GM19372 (cell line): ENCODE results near the gene PPCDC.

Experiments used
- ATAC-seq: cut with Tn5 transposase; IDR thresholded peaks from one replicate; pipeline ENCODE4 v1.9.1; 2021; ENCODE audit warnings: mild to moderate bottlenecking, low read depth, moderate library complexity; ENCODE audit not compliant: unreplicated experiment

PPCDC gene

DNA sequence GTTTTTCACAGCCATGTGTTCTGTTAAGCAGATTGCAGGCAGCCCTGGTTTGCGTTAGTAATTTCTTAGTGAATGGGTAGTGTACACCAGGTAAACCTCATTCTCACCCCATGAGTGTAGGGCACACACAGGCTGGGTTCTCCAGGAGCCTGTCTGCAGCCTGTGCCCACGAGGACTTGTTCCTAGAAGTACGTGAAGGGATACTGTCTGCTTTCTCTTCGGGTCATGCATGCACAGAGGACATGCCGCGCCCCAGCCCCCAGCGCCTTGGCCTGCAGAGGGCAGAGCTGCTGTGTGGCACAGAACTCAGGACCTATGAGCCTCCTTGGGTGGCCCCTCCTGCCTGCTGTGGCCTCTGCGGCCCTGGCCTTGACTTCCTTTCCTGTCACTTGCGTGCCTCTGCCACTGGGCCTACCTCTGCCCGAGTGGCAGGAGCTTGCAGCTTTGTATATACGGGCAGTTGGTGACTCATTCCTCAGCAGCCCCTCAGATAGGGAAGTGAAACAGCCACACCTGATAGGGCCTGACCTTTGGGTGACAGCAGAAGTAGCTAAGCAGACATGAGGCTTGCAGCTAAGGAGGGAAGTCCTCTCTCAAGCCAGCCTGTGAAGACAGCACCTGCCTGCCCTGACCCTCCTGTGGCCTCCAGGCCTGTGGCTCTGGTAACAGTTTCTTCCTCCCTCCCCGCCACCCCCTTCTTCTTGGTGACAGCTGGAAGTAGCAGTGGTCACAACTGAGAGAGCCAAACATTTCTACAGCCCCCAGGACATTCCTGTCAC is 19.5 kb downstream of the PPCDC start:
- peak; percentile 68 for ATAC-seq

DNA sequence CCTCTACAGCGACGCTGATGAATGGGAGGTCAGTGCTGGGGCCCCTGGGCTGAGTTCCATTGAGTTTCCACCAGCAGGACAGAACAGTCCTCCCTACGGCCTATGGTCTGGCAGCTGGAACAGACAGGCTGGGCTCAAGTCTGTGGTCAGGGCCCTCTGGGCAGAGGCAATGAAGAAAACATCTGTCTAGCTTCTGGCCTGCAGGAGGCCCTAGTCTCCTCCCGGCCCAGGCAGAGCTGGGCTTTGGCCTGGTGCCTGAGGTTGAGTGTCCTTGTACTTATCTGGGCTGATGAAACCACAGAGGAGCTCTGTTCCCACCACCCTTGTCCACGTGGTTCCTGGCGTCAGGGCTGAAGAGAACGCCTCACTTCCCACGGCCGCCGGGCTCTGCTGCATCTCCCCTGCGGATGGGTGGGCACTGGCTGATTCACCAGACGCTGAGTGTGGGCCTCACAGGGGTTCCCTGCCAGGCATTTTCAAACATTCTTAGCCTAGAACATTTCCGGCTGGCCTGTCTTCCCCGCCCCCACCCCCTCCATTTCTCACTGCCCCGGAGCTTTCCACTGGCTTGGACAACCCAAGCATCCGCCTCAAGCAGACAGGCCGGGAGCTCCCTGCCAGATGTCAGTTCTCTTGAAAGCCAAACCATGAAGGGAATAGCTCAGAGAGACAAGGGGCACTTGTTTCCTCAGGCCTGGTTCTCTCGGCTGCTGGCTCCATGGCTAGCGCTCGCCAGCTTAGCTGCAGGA is 20.3 kb downstream of the PPCDC start:
- peak; percentile 31 for ATAC-seq

DNA sequence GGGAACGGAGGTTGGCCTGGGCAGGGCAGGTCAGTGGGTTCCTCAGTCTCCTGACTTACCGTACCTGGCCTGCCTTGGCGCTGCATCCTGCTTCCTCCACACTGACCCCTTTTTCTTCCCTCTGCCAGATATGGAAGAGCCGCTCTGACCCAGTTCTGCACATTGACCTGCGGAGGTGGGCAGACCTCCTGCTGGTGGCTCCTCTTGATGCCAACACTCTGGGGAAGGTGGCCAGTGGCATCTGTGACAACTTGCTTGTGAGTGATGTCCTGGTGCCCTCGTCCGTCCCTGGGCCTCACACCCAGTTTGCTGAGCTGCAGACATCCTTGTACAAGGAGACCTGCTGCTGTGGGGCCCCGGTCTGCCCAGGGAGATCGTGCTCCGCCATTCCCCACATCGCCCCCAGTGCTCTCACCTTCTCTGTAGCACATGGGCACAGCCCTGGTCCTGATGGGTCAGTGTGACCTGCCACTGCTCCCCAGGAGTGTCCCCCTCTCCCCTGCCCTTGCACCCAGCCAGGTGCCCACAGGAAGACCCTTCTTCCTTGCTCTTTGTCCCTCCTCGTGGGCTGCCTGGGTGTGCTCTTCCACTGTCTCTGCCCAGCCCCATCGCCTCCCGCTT is 21.0 kb downstream of the PPCDC start:
- no peak for ATAC-seq

DNA sequence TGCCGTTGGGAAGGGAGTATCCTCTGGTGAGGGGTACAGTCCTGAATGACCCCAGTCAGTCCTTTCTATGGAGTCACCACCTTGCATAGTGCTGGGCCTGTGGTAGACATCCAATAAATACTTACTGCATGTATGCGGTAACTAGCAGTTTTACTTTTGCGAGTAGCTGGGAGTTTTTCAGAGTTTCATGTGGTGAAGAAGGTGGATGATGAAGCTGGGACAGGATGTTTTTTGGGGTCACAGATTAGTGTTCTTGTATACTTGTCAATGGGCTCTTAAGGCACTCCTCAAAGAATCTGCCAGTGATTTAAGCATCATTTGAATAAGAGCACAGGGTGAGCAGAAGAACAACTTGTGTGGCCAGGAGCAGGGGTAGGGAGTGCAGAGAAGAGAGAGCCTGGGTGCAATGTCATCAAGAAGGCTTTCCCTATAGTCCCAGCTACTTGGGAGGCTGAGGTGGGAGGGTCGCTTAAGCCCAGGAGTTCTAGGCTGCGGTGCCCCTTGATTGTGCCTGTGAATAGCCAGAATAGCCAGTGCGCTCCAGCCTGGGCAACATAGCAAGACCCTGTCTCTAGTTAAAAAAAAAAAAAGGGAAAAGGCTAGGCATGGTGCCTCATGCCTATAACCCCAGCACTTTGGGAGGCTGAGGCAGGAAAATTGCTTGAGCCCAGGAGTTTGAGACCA is 22.1 kb downstream of the PPCDC start:
- ATAC-seq, result no peak

DNA sequence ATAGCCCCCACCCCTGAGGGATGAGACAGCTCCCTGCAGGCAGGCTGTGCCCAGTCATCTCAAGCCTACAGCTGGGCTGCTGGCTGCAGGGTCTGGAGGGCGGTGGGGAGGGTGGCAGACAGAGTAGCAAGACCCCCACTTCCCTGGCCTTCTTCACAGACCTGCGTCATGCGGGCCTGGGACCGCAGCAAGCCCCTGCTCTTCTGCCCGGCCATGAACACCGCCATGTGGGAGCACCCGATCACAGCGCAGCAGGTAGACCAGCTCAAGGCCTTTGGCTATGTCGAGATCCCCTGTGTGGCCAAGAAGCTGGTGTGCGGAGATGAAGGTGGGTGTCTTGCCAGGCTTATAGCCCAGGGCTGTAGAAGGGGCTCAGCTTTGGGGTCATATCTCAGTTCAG is 25.0 kb downstream of the PPCDC start:
- no peak for ATAC-seq

DNA sequence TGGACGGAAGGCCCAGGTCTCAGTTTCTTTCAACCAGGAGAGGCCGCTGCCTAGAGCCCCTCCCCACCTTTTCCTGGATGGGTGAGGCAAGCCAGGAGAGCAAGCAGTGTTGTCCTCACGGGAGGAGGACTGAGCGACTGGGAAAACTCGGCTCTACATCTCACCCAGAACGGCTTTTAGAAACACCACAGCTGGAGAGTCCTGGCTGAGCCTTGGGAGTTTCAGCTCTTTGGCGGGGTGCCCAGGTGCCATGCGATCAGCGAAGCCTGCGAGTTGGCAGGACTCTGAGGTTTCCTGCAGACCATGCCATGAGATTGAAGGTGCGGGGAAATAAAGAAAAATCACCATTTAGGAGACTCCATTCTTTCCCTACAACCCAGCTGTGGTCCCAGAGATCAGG is 26.0 kb downstream of the PPCDC start:
- ATAC-seq, result no peak

DNA sequence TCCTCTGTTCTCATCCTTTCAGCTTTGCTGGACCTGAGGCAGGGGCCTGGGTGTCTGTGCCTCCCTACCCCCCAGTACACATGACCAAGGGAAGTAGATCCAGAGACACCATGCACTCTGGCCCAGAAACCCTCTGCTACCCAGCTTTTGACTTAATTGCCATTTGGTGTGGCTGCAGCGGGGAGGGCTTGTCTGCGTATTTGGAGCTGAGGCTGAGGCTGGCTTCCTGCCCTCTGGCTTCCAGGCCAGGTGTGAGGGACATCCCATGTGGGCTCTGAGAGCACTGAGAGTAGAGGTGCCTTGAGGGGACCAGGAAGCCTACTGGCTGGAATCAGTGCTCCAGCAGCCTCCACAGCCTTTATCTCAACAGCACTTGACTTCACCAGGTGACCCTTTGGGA is 26.9 kb downstream of the PPCDC start:
- no peak for ATAC-seq

DNA sequence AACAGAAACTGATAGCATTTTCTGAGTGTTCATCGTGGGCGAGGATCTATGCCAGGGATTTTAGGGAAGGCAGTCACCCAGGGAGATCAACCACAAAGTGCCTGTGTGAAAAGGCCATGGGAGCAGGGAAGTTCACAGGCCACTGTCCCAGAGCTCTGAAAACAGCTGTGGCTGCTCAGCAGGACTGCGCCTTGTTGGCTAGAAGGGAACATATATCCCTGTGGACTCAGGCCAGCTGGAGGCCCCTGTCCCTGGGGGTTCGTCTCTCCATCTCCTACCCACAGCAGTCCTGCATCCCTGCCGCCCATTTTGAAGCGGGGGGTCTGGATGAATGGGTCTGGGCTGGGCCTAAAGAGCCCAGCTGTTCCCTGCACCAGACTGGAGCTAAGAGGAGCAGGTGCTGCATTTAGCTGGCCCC is 27.8 kb downstream of the PPCDC start:
- ATAC-seq, result no peak

DNA sequence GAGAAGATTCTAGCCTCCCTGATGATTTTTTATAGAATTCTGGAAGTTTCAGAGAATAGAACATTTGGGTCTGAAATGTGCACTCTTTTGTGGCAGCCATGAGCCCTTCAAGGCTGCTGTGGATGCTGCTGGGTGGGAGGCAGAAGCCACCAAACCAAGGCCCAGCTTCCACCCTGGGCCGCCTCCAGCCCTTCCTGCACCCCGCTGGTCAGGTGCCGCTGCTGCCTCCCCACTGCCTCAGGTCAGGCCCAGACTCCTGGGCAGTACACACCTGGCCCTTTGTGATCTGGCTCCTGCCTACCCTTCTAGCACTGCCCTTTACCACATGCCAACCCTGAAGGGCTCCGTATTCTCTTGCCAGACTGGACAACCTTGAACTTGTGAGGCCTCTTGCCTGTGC is 28.3 kb downstream of the PPCDC start:
- no peak for ATAC-seq

DNA sequence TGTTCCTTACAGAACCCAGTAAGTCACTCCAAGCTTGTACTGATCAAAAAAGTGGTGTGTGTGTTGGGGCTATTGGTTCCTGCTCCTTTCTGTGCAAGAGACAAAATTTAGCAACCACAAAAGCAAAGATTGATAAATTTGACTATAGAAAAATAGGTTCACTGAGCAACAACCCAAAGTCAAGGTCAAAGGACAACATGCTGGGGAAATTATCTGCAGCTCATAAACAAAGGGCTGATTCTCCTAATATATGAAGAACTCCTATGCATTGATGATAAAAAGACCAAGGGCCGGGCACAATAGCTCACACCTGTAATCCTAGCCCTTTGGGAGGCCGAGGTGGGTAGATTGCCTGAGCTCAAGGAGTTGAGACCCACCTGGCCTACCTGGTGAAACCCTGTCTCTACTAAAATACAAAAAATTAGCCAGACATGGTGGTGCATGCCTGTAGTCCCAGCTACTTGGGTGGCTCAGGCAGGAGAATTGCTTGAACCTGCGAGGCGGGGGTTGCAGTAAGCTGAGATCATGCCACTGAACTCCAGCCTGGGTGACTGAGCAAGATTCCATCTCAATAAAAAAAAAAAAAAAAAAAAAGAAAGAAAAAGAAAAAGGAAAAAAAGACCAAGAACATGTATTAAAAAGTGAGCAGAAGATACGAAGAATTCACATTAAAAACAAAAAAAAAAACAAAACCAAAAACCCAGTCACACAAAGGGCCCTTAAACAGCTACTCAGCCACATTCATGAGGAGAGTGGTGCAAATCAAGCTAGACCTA is 29.8 kb downstream of the PPCDC start:
- ATAC-seq, result no peak

DNA sequence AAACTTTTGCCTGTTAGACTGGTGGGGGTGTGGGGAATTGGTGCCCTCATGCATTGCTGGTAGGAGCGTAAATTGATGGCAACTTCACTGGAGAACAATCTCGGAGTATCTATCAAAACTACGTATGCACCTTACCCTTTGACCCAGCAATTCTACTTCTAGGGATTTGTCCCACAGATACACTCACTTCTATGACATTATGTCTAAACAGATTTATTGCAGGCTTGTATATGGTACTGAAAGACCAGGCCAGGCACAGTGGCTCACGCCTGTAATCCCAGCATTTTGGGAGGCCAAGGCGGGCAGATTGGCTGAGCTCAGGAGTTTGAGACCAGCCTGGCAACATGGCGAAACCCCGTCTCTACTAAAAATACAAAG is 30.3 kb downstream of the PPCDC start:
- ATAC-seq, result no peak

DNA sequence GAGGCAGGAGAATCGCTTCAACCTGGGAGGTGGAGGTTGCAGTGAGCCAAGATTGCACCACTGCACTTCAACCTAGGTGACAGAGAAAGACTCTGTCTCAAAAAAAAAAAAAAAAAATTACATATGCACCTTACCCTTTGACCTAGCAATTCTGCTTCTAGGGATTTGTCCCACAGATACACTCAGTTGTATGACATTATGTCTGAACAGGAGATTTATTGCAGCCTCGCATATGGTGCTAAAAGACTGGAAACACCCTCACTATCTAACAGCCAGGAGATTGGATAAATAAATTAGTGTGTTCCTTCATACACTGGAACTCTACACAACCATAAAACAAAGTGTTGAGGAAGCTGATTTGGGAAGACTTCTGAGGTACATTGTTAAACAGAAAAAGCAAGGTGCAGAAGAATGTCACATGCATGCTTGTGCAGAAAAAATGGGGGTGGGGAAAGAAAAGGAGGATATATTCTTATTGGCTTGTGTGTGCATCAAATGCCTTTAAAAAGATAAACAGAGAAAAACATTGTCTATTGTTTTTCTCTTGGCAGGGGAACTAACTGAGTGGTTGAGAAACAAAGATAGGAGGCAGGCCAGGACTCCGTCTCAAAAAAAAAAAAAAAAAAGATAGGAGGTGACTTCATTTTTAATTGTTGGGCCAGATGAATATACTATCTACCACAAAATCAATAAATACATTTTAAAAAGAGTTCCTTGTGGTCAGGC is 30.9 kb downstream of the PPCDC start:
- no peak for ATAC-seq

DNA sequence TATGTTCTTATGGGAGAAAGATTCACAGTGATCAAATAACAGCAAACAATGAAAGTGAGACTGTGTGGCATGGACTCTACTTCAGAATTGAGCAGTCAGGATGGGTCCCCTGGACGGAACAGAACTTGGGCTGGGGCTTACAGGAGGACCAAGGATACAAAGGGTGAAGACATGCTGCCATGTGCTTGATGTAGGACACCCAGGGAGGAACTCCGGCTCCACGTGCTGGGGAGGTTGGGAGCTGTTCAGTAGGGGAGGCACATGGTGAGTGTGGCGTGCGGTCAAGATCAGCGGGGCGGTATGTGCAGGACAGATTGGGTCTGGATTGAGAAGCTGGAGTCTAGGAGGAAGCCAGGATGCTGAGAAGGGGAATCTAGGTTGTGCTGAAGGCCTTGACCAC is 32.6 kb downstream of the PPCDC start:
- no peak for ATAC-seq

DNA sequence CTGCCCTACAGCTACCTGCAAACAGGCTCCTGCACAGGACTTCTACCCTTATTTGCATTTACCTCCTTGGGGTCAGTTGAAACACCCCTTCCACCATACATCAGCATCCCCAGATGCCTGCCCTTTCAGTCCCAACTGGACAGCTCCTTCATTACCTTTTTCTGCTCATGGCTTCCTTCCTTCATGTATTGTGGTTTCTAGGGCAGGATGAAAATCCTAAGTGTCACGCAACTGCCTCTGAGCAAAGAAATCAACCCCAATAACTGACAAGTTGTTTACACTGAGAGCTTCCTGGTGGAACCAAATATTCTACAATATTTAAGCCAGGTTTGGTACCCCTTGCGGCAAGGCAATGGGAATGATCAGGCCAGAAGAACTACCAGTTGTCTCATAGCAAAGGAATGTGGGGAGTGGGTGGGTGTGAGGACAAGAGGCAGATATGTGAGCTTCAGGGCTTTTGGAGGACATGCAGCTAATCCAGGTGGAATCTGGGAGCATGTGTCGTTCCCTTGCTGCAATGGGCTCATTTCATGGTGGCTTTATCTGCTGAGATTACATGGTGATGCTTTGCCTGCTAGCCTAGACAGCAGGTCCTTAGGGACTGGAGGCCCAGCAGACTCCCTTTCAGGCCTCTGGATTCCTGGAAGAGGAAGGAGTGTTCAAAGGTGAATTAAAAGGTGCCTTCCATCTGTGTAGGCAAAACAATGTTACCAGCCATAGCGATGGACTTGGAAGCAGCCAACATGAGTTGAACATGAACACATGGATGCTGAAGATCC is 34.9 kb downstream of the PPCDC start:
- no peak for ATAC-seq

DNA sequence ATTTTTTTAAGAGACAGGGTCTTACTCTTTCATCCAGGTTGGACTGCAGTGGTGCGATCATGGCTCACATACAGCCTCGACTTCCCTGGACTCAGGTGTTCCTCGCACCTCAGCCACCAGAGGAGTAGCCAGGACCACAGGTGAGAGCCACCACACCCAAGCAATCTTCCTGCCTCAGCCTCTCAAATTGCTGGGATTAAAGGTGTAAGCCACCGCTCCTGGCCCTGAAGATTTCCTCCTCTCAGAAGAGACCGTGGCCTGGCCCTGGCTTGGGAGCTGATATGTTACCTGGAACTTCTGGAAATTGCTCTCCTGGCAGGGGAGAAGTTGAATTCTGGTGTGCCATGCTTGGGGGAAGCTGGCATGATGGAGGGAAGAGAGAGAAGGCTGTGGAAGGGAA is 36.2 kb downstream of the PPCDC start:
- no peak for ATAC-seq

DNA sequence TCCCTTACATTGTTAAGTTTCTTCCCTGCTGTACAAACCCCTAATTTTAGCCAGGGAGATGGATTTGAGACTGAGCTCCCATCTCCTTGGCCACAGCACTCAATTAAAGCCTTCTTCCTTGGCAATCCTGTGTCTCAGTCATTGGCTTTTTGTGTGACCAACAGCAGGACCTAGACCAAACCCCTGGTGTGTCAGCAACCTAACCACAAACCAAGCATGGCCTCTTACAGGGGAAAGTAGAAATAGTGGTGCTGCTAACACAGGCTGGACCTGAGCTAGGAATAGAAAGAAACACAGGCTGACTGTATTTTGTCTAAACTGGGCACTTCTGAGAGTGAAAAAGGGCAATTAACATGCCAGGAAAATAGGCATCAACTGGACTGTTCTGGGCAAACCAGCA is 37.9 kb downstream of the PPCDC start:
- ATAC-seq, result no peak

DNA sequence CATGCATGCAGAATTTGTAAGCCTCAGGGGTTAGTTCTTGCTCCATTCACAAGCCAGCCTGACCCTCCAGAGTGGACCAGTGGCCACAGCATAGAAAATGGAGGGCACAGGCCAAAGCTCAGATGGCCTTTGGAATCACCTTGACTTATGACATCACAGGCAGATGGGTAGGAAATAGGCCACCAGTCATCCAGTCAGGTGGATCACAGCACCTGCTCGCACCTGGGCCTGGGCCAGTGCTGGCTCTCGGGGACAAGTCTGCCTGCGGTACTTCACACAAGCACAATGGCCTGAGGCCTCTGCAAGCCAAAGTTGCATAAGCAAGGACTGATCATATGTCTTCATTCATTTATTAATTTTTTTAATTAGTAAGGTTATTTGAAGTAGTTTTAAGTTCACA is 39.3 kb downstream of the PPCDC start:
- ATAC-seq, result no peak

DNA sequence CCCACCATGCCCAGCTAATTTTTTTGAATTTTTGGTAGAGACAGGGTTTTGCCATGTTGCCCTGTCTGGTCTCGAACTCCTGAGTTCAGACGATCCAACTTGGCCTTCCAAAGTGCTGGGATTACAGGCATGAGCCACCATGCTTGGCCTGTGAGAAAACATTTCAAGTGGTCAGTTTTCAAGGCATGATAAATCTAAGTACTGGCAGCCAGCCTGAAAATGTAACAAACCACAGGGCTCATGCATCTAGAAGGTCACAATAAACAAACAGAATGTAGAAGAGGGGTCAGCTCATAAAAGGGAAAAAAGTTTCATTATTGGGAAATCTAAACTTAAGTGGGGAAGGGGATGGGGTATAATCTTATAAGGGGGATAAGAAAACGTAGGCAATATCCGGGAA is 39.9 kb downstream of the PPCDC start:
- no peak for ATAC-seq

DNA sequence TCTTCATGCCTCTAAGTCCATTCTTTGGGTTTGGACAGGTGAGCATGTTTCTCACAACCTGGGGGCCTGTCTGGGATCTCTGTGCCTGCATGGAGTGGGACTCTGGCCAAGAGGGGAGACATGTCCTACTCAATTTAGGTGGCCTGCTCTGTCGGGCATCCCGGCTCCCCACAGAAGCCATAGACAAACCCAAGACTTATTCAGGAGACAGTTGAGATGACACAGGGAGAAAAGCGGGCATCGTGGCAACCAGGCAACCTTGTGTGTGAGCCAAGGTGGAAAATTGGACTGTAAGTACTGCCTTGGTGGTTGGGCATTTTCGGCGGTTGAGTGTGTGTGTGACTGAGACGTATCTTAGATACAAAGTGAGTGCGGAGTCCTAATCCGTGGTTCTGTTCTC is 40.5 kb downstream of the PPCDC start:
- ATAC-seq, result no peak
